Stimulated activated CD8-positive, alpha-beta memory T cell treated with anti-CD3 and anti-CD28 coated beads, Interleukin-12 subunit alpha, Interleukin-12 subunit beta, amount 100 ng/mL, for 4 hours (primary cell): ENCODE data around the gene SRRM4.
"Not testable (repeated sequence)": the region's sequence is repeated elsewhere in the genome, so short reads cannot be mapped to it uniquely, and the experiment has no call there.

ENCODE experiments used
- DNase-seq: peaks from one replicate; pipeline ENCODE4 v3.0.0-alpha.2; 2020; ENCODE audit warnings: low read depth

The SRRM4 gene

DNA sequence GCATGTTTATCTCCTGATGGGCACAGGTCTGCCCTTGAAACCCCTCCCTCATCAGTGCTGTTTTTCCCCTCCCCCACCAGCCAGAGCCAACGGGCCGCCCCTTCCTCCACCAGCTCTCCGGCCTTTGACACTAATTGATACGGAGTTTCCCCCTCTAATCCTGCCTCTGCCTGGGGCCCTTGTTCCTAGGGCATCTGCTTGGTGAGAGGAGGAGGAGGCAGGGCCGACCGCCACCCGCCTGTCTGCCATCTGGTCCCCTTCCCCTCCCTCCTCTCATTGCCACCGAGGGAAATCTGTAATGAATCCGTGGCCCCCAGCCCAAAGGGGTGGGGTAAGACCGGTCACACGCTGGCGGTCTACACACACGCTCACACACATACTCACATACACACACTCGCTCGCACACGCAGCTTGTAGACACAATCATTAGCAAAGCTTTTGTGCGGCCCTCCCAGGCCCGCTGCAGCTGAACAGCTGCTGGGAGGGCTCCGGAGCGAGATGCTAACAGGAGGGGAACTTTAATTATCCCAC lies 27.4 kb downstream of the SRRM4 start:
- no peak for DNase-seq

DNA sequence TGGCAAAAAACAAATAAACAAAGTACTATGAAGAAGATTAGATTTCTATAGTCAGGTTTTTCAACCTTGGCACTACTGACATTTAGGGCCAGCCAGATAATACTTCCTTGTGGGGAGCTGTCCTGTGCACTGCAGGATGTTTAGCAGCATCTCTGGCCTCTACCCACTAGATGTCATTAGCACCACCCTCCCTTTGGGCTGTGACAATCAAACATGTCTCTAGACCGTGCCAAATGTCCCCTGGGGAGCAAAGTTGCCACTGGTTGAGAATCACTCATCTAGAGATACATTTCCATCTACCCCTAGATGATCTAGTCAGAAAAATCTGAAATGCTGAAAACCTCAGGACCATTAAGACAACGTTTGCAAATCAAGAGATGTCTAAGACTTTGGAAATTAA lies 29.9 kb downstream of the SRRM4 start:
- DNase-seq: no peak

- no peak for DNase-seq
These were observed 30.8 kb downstream of the SRRM4 start for GRCh38 chr12:119012179-119012578.

DNA sequence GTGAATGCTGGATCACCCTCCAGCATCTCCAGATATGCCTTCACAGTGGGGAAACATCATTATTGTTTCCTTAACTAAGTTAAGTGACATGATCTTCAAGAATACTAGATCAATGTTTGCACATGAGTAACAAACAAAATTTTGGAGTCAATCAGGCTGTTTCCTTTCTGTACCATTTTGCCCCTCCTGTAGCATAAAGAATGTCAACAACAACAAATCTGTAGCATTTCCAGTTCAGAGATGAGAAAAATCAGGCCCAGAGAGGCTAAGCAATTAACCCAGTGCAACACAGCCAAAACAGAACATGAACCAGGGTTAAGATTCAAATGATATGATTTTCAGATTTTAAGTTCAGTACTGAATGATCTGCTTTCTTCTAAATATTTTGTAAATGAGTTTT lies 31.7 kb downstream of the SRRM4 start:
- DNase-seq: no peak

DNA sequence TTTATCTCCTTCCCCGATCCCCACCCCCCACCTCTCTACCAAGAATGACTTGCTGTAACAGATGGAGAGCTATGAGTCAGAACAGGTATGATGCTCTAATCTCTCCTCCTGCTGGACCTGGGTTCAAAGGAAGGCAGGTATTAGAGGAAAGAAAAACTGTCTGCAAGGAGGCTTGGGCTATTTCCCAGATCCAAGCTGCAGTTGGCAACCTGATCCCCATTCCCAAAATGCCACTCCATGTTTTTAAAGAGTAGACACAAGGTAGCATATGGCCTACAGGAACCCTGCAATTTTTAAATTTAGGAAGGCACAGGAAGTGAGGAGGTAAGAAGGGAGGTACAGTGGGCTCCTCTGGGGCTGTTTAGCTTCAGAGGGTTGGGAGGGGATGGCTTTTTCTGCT lies 33.0 kb downstream of the SRRM4 start:
- DNase-seq: no peak

- DNase-seq: no peak
These were observed 35.4 kb downstream of the SRRM4 start for GRCh38 chr12:119016715-119017114.

DNA sequence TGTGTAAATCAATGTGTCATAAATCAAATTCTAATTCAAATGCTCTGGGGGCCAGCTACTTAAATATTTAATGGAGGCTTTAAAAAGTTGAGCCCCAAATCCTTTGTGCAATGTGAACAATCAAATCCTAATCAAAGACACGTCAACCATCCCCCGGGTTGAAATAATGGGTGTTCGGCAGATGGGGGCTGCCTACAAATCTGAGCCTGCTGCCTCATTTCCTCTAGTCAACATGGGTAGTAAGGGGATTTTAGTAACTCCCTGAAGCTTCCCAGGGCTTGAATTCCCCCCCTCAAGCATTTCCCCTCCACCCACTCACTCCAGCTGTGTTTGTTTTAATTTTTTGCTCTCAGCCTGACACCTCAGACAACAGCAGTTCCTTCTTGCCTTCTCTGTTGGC lies 37.8 kb downstream of the SRRM4 start:
- no peak for DNase-seq

DNA sequence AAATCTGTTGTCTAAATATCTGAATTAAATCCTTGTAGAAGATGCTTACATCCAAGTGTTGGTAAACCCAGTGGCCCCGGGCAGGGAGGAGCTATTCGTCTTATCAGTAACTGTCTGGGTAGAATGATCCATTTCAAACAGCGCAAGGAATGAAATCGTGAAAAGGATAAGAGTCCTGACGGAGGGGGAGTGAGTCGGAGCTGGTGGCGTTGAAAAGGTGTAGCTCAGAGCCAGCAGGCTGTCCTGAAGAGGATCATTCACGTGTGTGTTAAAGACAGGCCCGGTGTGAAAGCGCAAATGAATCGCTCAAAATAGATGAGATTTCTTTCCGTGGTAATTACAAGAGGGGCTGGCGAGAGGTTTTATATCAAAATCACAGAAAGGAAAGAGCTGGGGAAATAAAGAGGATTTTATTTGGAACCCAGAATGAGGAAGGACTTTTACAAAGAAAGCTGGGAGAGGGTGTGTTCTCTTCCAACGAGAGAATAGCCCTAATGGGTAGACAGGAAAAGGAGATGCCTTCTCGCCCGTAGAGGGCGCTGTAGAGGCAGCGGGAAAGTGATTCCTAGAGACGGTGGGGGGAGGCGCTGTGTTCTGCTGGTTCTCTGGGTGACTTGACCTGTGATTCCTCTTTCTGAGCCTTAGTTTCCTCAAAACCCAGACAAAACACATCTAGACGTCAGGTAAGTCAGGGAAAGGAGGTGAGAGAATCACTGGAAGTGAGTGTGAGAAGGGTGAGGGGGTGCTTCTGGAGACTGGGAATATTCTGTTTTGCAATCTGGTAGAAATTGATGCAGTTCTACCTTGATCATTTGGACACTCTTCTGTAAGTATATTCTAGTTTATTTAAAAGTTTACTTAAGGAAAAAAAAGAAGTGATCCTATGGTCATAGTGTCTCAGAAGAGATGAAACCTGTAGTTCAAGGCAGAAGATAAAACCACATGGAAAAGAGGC lies 39.3 kb downstream of the SRRM4 start:
- DNase-seq: no peak

GRCh38 chr12:119024356-119024755 lies 43.0 kb downstream of the SRRM4 start:
- DNase-seq: no peak

DNA sequence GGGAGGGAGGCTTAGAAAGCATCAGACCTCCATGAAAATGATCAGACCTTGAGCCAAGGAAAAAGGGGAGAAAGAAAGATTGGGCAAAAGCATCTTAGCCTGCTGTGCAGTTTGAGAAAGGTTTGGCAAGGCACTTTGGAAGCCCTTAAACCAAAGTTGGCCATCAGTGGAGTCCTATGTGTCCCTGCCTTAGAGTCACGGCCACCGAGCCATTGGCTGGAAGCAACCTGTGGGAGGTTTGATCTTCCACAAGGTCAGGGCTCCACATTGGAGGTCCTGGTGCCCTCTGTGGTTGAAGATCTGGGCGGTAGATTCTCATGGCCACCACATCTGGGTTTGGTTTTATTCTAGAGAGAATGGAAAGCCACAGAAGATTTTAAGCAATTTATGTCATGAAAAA lies 44.4 kb downstream of the SRRM4 start:
- DNase-seq: no peak

DNA sequence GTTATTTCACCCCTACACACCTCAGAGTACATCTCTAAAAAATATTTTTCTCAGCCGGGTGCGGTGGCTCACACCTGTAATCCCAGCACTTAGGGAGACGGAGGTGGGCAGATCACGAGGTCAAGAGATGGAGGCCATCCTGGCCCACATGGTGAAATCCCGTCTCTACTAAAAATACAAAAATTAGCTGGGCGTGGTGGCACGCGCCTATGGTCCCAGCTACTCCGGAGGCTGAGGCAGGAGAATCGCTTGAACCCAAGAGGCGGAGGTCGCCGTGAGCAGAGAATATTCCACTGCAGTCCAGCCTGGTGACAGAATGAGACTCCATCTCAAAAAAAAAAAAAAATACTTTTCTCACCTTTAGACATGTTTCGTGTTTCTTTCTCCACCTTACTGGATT lies 52.0 kb downstream of the SRRM4 start:
- not testable (repeated sequence) for DNase-seq

DNA sequence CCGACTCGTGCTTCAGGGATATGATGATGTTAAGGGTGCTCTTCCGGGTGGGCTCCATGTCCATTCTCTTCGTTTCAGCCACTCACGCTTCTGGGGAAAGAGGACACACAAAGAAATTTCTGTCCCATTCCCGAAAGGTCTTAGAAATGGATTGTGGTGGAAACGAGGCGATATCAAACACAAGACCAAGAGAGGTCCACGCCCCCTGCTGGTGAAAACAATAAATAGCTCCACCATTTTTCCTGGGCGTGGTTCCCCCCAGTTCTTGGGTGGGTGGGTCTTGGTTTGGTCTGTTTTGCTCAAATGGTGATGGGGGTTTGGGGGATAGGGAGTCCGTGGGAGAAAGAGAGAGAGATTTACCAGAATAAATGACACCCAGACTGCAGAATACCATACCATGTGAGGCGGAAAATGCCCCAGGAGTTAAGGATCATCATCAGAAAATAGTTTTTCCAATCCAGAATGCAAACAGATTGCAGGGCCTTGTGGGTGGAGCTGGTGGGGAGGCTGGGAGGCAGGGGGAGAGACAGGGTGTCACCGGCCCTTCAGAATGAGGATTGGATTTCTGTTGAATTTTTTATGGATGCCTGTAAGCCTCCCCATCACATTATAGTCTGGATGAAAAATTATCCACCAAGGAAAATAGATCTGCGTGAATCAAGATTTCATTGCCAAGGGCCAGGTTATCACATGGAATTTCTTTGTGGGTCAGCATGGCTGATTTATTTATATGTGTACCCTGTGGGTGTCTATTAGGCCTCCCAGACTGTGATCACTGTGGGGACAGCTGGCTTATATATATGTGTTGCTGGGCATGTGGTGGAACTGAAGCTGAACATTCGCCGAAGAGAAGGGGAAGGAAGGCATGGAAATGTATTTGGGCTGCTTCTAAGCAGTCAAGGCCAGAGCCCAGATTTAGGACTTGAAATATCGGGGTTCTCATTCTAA lies 55.8 kb downstream of the SRRM4 start:
- no peak for DNase-seq

DNA sequence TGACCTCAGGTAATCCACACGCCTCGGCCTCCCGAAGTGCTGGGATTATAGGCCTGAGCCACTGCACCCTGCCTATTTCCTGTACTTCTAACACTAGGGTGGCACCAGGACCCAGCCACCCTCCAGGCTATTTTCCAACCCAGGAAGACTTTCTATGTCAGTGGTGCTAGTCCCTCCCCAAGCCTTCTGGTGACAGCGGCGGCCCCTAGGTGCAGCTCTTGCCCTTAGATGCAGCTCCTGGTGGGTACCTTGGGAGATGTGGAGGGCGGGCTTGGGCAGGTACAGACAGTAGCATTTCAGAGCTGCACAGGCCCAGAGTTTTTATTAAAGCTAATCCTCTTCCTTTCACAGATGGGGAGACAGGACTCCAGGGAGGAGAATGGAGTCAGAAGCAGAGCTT lies 62.8 kb downstream of the SRRM4 start:
- no peak for DNase-seq

- DNase-seq: no peak
These were observed 66.3 kb downstream of the SRRM4 start for GRCh38 chr12:119047641-119048040.

DNA sequence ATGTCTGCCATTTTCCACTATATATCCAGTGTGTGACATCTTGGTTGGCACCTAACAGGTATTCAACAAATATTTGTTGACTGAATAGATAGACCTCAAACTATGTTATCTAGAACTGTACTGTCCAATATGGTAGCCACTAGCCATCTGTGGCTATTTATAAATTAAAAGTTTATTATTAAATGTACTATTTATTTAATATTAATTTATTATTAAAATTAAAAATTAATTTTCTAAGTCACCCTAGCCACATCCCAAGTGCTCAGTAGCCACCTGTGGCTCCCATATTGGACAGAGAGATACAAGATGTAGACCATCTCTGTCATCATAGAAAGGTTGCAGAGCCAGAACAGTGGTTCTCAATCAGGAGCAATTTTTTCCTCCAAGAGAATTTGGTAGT lies 69.3 kb downstream of the SRRM4 start:
- DNase-seq: no peak

DNA sequence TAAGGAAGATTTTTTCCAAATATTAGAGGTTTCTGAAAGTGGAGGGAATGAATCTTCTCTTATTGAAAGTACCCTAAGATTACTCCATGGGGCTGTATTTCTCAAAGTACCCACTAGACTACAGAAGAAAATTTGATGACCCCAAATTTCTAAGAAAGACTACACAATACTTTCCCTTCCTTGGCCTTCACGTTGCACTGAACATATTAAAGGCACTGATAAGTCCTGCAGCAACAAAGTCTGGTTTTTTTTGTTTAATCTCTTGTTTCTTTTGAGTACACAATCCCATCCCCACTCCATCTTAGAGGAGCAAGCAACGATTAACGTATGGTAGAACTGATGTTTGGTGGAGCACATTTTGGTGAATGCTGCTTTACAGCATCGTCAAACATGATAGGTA lies 70.1 kb downstream of the SRRM4 start:
- no peak for DNase-seq

GRCh38 chr12:119052001-119052400 lies 70.7 kb downstream of the SRRM4 start:
- no peak for DNase-seq

DNA sequence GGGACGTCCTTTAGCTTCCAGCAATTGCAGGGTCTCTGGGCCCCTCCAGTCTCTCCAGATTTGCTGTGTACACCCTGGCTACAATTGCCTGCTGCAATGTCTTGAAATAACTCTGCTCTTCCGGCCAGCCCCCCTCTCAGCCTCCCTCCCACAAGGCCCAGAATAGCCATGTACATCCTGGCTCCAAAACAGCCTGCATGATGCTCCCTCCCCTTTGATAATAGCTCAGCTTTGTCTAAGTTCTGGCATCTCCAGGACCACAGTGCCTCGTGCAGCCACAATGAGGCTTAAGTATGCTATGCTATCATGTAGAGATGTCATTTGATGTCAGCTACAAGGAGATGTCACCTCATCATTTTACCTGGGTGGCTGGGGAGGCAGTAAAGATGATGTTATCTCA lies 74.6 kb downstream of the SRRM4 start:
- no peak for DNase-seq

DNA sequence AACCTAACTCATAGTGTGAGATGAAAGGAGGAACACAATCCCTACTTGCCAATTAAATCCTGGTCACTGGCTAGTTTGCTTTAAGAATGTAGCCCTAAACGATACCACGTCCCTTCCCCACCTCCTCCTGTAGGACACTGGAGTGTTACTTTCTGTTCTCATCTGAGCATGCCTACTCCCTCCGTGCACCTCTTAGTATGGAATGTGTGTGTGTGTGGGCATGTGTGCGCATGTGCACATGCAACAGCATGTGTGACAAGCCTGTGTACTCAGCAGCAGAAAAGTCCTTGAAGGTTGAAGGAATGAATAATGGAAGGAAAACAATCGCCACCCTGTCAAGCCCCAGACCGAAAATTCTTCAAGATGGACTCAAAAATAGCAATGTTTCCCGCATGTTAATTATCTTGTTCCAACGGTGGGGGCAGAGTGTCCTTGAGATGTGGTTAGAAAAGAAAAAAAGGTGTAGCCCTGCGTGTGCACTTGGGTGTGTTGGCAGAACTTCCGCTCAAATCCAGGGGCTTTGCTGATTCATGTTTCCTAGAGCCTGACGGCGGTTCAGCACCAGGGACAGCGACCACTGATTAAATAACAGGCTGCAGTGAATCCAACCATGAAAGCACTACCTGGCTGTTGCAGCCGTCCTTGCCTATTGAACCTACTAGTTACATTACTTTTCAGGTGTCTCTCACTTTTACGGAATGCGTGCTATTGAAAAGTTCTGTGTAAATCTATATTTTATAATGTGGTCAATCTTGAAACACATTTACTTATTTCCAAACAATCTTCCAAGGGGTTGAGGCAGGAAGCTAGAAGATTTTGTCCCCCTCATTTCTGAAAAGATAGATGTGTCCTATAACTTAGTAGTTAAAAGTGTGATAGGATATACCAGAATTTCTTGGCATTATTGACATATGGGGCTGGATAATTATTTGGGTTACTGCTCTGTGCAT lies 79.8 kb downstream of the SRRM4 start:
- DNase-seq: no peak

DNA sequence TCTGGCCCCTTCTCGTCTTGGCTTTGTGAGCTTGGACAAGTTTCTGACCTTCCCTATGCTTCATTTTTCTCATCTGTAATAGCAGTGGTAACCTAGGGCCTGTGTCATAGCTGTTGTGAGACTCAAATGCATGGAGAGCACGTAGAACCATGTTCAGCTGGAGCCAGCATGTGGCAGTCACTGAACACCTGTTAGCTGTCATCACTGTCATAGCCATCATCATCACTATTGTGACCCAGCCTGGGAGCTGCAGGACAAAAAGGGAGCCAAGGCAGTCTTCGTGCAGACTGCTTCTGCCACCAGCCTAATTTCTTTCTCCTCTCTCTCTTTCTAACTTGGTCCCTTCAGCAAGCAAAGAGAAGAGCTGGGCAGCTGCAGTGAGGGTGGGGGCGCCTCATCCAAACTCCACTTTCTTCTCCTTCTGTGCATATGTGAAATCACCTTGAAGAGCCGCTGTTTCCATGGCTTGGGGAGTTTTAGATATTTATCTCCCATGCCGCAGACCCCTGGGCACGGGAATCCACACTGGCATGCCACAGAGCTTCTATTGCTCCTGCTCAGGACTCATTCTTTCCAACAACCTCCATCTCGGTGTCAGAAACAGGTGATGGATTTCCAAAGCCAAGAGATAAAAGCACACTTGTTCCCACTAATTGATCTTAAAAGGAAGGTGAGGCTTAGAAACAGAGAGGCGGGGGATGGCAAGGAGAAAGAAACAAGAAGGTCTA lies 87.0 kb downstream of the SRRM4 start:
- no peak for DNase-seq

- no peak for DNase-seq
These were observed 87.9 kb downstream of the SRRM4 start for GRCh38 chr12:119069147-119069642.
